NCI-H2029 (cell line): ENCODE measurements around the gene HIGD1A.
A peak's percentile ranks its signal among the peaks of the same experiment; 100 is the strongest.

Experiments used
- DNase-seq: peaks from one replicate; lab custom pipeline; 2025; lab: John Stamatoyannopoulos, UW

HIGD1A gene

DNA sequence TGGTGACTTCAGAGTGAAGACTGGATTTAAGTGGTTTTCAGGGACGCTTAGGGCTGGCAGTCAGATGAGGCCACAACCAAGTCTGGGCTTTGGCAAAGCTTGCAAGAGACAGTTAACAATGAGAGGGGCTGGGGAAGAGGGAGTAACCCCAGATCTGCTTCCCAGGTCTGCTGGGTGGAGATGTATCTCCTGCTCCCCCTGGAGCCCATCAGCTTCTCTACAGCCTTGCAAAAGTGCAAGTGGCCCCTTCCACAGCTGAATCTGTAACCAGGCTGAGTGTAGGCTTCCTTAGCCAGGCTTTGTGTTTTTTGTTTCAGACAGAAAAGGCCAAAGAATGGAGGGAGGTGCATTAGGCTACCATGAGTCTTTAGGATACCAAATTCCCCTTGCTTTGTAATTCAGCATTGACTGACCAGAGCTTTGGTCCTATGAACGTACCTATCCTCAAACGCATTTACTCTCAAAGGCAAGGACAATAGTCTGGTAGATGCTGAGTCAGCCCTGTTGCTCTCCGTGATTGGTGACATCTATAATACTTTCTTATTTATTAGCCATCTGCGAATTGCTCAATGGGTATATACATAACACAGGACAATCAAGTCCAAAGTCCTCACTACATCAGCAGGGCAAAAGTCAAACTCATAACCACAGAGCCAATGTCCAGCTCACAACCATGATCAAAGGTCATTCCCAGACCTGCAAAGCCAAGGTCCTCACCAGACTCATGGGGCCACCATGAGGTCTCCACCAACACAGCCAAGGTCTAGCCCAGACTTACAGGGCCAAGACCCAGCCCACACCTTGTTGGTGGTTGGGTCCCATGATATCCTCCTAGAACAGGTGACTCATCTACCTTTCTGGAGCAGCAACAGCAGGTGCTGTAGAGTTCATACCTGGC is 48.4 kb downstream of the HIGD1A start:
- DNase-seq = no peak

DNA sequence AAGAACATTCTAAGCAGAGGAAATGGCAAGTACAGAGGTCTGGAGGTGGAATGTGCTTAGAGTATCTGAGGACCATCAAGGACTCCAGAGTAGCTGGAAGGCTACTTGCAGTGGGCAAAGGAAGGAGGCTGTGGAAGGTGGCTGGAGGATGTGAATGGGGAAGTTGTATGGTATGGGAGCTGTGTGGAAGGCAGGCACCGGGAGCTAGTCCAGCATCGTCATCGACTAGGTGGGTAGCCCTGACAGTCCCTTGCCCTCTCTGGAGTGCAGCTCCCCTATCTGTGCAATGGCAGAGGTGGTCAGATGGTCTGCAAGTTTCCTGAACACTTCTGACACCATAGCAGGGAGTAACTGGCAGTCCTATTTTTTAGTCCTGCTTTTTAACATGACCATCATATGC is 50.5 kb downstream of the HIGD1A start:
- no peak for DNase-seq

DNA sequence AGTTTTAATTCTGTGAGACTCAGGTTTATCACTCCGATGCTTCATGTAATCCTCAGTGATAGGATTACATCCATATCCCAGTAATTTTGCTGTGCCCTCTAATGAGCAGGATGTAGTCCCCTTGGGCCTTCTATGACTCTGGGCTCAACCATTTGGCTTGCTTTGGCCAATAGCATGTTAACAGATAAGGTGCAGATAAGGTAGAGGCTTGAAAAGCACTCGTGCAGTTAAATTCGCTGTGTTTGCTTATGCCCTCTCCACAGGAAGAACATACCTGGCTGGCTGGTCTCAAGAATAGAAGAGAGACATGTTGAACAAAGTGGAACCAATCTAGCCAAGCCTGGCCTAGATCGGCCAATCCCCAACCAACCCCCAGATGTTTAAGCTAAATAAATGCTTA is 51.3 kb downstream of the HIGD1A start:
- DNase-seq = no peak

DNA sequence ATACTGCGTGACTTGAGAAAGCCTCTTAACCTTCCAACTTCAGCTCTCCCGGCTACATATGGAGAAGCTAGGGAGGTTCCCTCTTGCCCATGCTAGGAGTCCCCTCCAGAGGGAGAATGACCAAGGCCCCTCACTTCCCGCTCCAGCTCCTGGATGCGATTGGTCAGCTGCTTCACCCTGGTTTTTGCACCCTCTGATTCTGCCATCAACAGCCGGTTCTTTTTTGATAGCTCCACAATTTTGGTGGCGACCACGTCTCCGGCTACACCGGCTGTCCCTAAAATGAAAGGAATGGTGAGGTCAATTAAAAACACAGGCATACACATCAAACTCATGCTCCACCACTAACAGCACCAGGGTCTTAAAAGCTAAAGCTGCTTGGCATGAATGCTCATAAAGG is 51.8 kb downstream of the HIGD1A start:
- no peak for DNase-seq

DNA sequence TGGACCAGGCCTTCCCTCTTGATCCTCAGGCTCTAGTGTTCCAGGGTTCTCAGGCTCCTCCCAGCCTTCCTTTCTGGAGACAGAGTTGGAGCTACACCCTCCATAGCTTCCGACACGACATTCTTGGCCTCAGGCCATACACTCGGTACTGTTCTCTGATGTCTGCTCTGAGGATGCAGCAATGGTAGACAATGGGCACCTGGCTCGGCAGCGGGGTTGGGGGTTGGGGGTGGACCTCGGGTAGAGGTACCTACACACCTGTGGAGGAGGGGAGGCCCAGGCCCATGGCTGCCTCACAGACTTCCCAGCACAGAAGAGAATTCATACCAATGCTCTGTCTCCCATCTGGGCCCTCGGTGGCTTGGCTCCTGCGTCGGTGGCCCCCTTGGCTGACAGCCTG is 52.7 kb downstream of the HIGD1A start:
- DNase-seq = no peak

DNA sequence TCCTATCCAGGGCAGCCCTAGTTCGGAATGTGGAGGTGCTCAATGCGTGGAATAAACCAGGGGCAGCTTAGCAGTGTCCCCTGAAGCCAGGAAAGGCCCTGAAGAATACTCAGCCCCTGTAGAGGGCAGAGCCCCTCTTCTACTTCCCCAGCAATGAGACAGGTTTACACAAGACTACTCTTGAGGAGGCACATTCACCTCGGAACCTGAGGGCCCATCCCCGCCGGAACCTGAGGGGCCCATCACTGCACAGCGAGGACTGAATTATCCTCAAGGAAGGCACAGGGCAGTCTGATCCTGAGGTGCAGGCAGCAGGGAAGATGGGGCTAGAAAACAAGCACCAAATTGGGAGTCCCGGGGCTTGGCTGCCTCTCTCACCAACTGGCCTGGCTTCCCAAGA is 53.5 kb downstream of the HIGD1A start:
- no peak for DNase-seq

DNA sequence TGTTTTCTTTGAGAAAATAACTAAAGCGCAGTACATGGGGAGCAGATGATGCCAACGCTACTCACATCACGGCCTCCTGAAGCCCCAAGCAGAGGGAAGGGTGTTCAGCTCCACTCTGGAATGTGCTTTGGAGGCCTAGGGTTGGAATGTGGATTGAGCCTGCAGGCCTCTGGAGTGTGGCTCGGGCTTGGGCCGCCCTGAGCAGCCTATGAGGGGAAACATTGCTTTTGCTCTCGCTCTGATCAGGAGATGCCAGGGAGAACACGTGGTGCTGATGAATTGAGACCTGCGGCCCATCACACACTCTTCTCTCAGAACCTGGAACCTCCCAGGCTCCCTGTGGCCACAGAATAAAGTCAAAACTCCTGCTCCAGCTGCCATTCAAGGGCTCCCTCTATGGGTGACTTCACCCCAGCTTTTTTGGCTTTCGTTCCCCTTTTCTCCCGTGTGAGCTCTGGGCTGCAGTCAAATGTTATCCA is 54.5 kb downstream of the HIGD1A start:
- no peak for DNase-seq

DNA sequence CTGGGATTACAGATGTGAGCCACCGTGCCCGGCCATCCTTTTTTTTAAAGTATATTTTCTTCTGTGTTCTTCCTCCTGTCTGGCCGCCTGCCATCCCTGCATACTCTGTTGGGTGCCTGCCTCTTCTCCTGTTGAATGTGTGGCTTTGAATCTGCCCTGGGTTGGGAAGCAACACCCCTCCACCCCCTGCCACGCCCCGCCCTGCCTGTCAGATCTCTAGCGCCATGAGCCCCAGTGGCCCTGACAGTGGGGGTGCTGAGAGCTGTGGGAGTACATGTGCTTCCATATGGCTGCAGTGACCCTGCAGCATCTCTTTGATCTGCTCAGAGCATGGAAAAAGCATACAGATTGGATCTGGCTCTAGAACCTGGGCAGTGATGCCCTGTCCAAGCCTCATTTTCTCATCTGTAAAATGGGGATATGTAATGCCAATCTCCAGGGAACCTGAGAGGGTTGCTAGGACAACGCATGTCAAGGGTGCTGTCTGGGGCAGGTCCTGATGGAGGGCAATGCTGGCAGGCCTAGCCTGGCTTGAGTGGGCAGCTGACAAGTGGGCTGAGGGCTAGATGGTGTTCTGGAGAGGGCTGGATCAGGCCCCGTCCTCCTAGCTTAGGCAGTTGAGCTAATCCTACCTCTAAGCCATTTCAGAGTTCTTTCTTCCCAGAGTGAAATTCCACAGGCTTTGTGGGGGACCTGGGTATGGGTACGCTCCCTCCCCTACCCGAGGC is 55.1 kb downstream of the HIGD1A start:
- no peak for DNase-seq

DNA sequence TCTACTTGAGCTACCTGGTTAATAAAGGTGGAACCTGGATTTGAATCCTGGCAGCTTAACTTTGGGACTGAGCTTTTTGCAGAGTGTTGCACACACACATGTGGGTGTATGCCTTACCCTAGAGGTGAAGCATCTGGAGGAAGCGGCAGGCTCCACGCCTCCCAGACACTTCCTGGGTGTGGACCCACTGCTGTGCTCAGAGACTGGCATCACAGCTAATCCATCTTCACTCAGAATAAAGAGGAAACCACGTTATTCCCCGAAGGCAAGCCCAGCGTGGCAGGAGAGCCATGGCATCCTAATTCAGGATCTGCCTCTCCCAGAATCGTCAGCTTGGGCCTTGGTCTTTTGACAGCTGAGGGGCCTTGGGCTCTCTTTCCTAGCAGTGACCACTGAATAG is 56.7 kb downstream of the HIGD1A start:
- DNase-seq = no peak

DNA sequence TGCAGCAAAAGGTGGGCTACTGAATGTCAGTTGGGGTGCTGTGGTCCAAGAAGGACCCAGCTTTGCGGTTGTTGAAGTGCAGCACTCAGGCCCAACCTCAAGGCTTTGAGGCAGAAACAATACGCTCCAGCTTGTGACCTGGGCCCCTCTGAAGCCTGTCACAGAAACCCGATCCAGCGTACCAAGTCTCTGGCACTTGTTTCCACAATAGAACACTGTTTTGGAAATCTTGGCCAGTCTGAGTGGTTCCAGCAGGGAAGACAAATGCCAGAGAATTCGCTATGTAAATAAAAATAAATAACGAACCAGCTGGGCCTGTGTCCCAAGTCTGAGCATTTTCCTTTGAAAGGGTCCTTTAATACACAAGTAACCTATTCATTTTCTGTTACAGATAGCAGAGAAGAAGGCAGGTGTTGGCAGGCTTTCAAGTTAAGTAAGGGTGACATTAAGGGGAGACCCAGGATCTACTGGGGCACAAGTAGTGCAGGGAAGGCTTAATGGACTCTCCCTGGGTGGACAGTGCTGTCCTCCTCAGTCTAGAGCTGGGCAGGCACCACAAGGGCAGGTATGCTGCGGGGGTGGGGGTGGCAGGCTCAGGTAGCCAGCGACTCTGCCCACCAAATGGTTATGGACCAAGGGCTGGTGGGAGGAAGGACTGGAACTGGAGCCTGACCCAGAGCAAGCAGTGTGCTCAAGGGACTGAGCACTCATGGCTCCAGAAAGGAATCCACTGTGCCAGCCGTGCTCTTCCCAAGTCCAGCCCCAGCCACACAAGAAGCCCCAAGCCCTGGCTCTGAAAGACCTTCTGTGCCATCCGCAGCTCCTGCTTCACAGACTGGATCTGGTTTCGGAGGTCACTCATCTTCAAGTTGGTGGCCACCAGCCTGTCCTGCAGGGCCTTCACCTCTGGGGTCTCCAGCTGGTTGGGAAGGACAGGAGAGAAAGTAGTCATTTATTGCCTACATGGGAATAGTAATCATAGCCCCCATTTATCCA is 57.5 kb downstream of the HIGD1A start:
- DNase-seq = peak; percentile 75

DNA sequence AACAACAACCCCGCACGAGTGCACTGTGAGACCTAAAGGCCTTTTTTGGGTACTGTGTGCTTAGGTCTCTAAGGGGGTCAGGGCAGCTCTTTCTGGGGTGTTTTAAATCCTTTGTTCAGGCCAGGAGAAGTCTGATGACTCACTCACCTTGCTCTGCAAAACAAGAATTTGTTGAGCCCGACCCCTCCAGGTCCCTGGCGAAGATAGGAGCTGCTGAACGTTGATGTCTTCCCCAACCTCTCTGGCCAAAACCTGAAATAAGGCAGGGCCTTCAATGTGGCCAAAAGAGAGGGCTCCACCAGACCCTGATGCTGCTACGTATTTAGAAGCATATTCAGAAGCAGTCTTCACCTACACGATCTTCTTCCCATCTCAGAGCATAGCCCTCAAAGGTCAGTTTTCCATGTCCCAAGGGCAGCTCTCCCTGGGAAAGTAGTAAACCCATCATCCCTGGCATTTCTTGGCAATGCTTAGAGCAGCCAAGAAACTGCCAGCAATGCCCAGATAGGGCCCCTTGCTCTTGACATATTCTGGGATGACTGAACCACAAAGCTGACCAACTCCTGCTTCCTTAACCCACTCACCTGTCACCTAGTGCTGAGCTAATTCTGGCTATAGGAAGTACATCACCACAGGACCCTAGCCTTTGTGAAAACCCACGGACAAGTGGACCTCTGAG is 58.4 kb downstream of the HIGD1A start:
- no peak for DNase-seq

DNA sequence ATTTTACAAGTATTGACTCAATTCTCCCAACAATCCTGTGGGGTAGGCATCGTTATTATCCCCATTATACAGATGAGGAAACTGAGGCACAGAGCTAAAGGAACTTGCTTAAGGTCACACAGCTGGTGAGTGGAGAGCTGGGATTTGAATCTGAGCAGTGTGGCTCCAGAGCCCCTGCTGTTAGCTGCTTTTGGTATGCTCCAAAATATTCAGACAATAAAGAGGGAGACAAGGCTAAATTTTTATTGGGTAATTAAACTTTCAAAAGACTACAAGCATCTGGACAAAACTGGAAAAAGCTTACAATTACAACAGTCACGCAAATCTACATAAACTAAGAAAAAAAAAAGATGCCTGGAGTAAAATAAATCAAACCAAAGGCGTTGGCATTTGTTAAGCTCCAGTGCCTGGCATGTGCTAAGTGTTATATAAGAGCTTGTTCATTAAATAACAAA is 59.0 kb downstream of the HIGD1A start:
- no peak for DNase-seq

DNA sequence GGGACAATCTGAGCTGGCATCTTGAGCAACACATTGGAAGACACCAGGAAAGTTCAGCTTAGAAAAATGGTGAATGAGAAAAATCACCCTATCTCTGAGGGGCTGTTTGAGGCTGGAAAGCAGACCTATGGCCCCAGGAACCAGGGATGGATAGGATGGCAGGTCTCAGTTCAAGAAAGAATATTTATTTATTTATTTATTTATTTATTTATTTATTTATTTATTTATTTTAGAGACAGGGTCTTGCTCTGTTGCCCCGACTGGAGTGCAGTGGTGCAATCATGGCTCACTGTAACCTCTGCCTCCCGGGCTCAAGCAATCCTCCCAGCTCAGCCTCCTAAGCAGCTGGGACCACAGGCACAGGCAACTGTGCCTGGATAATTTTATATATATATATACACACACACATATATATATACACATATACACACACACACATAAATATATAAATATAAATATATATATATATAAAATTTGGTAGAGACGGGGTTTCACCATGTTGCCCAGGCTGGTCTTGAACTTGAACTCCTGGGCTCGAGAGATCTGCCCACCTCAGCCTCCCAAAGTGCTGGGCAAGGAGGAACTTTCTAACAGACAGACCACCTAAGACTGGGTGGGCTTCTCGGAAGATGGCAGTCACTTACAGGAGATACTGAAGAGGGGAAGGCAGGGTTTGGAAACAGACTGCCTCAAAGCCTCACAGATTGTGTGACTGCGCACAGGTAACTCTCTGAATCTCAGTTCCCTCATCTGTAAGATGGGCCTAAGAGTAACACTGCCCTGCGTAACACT is 60.9 kb downstream of the HIGD1A start:
- no peak for DNase-seq

DNA sequence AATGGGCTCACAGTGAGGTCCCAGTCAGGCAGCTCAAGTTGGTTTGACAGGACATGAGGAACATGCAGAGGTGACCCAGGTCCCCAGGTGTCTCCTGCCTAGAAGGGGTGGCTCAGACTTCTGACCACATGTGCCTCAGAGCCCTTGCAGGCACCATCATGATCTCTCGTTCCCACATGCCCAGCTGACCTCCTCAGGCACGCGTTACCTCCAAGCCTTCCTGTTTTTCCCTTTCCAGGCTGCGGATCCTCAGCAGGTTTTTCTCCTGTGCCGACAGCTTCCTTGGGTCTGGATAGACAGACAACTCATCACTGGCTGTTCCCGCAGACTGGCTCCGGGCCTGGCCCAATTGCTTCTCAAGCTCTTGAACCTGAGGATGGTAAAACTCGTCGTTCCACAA is 61.6 kb downstream of the HIGD1A start:
- DNase-seq = no peak

DNA sequence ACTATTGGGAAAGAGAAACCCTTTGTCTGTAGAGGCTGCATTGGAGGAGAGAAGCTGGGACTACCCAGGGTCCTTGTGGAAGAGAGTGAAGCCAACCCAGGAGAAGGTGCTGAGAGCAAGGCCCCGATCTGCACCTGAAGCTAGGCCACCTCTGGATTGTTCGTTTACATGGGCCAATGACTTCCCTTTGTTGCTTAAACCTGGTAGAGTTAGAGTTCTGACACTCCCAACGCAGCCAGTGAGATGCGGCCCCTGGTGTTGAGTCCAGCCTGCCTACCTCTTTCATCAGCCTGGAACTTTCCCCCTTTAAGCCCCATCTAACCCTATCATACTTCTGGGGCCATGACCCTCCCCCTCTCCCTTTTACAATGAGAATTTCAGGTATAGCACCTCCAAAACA is 62.0 kb downstream of the HIGD1A start:
- DNase-seq = no peak

DNA sequence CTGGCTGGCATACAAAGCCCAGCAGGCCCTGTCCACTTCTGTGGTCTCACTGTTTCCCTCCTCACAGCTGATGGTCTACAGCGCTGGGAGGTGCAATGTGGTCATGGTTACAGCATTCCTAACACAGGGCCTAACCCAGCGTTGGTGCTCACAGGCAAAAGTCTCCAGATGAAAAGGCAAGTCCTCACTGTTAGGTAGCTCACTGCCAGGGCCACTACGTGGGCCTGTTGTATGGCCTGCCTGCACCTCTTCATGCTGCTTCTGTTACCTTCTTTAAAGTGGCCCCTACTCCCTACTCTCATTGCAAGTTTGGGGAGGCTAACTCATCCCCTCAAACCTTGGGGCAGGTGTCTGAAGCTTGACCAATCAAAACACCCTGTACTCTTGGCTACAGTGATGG is 62.5 kb downstream of the HIGD1A start:
- no peak for DNase-seq

DNA sequence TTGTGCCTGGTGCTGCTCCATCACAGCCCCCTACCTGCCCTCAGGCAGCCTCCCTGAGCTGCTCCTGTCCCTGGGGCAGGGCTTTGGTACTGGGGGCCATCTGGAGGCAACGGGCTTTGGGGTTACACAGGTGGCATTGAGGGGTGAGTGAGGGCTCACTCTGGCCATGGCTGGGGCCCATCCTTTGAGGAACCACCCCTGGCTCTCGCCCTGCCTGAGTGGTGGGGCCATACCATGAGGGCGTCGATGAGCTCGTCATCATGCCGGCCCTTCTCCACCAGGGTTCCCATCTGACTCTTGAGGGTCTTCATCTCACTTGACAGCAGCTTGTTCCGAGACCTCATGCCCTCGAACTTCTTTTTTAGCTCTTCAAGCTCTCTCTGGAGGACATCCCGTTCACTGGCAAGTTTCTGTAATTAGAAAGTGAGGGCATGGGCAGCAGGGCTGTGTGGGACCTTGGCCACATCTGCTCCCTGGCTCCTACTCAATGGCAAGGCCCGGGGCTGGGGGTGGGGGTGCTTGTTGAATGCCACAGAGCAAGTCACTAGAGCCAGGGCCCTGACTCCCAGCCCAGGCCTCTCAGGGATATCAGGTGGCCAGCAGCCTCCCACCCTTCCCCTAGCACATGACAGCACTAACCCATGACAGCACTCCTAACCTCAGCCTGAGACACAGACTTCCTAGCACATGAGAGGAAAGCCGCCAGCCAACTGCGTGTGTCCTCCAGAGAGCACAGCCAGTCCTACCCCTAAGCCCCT is 64.7 kb downstream of the HIGD1A start:
- peak; percentile 73 for DNase-seq

DNA sequence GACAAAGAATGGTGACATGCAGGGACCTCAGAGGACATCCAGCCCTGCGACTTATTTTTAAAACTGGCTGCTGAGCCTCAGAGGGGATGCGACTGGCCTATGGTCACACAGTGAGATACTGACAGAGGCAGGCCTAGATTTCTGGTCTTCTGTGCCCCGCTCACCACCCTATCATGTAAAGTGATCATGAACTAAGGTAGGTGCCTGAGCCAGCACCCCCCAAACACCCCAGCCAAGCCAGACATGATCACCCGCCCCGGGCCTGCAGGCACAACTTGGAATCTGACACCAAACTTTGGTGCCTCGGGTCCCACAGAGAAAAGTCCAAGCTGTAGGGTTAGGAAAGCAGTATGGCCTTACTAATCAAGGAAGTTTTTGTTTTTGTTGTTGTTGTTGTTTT is 67.8 kb downstream of the HIGD1A start:
- DNase-seq = no peak

DNA sequence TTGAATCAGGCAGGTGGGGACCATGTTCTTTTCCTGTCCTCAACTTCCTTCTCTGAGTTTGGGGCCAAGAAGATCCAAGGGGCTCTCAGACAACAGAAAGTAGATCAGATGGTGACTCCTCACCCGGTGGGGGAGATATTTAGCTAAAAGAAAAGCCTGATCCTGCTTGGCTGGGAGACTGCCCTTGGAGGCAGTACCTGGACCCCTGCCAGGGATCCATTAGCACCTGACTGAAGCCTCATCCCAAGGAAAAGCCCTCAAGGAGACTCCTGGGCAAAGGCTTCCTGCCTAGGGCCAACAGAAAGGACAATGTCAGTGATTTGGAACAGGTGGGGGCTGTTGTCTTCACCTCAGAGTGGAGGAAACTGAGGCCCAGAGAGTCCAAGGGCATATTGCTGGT is 68.2 kb downstream of the HIGD1A start:
- DNase-seq = peak; percentile 66

DNA sequence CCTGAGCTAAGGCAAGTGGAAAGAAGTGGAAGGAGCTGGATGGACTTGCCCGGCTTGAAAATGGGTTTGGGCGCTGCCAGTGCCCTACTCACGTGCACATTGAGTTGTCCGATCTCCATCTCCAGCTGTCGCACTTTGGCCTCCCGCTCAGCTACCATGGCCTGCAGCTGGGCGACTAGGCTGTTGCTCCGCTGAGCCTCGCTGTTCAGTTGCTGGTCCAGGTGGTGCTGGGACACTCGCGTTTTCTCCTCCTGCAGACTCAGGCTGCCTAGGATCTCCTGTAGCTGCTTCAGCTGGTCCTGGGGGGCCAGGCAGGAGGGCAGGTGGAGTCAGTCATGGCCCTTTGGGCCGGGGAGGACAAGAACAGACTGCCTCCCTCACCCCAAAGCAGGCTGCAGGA is 68.7 kb downstream of the HIGD1A start:
- DNase-seq = no peak
